ENCODE data around the gene CASS4. TPM values are rescaled to one million over a fixed set of nuclear protein-coding genes. Genes with fewer than 3 reads are reported as not detected.

Gene CASS4
- total RNA-seq, 1 experiment from 2014 or later: not detected

DNA sequence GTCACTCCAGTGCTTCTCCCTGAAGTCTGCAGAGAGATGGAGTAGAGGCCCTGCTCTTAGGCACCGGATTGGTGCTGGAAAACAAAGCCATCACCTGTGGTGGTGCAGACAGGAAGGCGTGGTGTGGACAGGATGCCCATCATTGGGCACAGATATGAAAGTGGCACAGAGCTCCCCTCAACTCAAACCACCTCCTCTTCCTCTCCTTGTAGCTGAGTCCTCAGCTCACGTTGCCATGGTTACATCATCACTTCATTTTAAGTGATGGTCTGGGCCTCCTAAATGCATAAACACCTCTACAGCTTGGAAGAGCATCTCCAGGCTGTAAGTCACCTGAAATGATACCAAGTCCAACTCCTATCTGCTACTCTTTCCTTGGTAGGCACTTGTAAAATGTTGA lies 48.4 kb downstream of the CASS4 start:
- DNase-seq (ENCODE audit: low read depth): no peak
- in situ Hi-C loops (cut with HindIII; ENCODE audit: low pct_unique_long_range_greater_than_20kb, low sequenced_read_pairs): no loop called here

DNA sequence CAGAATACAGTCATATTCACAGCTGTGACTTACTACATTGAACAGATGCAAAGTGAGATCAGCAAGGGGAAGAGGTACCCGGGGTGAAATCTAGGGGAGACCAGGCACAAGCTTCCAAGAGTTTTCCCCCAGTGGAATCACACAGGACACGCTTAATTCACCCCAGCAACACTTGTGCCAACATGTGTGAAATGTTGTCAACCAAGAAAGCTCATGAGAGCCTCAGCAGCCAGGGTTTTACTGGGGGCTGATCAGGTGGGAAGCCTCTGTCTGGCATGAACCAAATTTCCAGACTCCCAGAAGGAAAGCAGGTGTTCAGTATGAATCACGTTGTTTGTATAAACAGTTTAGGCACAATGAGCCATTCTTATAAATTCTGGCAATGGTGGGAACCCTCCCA lies 49.5 kb downstream of the CASS4 start:
- in situ Hi-C loops (cut with HindIII; ENCODE audit: low pct_unique_long_range_greater_than_20kb, low sequenced_read_pairs): no loop called here
- DNase-seq (ENCODE audit: low read depth): no peak

DNA sequence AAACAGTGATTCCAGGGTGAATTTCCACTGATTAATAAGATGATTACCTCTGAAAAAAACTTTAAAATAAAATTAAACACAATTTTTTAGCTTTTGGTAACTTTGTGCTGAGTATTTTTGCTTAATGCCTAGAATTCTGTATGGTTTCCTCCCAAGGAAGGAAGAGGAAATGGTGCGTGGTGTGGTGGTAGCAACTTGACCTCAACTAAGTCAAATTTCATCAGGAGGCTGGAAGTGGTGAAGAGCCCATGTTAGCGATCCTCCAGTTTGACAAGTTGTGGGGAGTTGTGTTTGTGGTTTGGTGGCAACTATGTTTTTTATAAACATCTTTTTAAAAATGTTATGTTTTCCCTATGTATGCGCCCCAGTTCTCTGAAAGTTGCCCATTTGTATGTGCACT lies 51.4 kb downstream of the CASS4 start:
- no peak for DNase-seq (ENCODE audit: low read depth)
- in situ Hi-C loops (cut with HindIII; ENCODE audit: low pct_unique_long_range_greater_than_20kb, low sequenced_read_pairs): no loop called here

DNA sequence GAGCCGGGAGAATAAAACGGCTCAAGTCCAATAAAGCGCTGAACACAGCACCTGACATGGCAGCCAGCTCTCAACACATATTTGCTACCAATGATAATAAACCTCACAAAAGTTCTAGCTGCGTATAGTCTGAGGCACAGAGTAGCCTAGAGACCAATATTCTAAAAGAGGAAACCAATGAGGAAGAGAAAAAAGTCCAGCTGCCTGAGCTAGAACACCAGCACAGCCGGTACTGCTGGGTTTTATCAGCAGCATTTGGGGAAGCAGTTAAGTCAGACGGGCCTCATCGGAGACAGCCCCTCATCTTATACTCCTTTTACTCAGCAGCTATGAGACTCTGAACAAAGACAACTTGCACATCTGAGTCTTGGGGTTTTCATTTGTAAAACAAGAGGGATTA lies 53.9 kb downstream of the CASS4 start:
- in situ Hi-C loops (cut with HindIII; ENCODE audit: low pct_unique_long_range_greater_than_20kb, low sequenced_read_pairs): no loop called here
- DNase-seq (ENCODE audit: low read depth): no peak

DNA sequence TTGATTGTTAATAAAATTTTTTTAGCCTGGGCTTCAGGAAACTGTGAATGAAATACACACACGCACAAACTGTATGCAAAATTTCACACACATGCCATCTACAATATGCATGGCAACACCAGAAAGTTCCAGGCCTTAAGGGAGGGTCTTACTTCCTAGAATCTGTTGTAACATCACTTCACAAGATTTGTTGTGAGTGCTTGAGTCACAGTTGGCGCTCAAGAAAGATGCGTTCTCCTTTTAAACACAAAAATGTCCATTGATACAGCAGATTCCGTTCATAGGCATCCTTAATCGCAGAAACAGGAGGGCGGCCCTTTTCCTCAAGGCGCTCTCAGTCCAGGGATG lies 55.9 kb downstream of the CASS4 start:
- in situ Hi-C loops (cut with HindIII; ENCODE audit: low pct_unique_long_range_greater_than_20kb, low sequenced_read_pairs): no loop called here
- DNase-seq (ENCODE audit: low read depth): no peak

DNA sequence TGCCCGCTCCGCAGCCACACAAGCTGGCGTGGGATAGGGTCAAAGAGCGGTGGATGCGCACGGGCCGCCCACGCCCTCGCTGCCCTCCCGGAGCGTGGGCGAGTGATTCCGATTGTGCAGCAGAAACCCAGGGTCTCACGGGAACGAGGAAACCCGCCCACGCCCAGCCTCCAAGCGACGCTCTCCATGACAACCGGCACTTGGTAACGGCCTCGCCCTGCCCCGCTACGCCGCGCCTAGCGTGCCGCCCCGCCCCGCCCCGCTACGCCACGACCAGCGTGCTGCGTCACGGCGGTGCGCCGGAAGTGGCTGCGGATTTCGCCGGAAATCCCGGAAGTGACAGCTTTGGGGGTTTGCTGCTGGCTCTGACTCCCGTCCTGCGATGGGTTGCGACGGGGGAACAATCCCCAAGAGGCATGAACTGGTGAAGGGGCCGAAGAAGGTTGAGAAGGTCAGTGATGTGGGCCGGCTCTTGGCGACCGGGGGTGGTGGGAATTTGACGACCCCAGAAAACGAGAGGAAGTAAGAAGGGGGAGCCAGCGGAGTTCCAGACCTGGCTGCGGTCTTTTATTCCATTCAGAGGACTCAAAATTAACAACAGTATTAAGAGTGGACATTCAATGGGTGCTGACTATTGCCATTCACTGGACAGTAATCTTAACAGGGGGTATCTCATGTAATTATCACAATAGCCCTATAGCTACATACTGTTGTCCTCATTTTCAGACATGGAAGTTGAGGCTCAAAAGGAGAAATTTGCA lies 56.4 kb downstream of the CASS4 start, which contains the start of gene RTF2:
TSS of gene RTF2 (plus strand) at position 312 of the 761 bp plus-strand sequence. CDS start at position 383, 71 bp downstream.
- in situ Hi-C loops (cut with HindIII; ENCODE audit: low pct_unique_long_range_greater_than_20kb, low sequenced_read_pairs): no loop called here
- DNase-seq (ENCODE audit: low read depth): peak; percentile 92

DNA sequence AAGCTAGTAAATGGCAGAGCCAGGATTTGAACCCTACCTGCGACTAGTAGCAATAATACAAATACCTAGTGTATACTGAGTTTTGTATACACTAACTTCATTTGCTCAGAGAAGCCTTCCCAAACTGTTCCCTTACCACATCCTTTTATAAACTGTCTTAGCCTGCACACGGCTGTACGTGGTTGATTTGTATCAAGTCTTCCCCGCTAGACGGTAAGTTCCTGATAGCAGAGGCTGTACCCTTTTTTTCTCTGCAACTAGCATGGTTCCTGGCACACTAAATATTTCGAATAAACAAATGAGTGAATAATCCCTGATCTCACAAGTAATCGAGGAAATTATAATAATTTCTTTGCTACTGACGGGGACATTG lies 57.0 kb downstream of the CASS4 start:
- no peak for DNase-seq (ENCODE audit: low read depth)
- in situ Hi-C loops (cut with HindIII; ENCODE audit: low pct_unique_long_range_greater_than_20kb, low sequenced_read_pairs): no loop called here

DNA sequence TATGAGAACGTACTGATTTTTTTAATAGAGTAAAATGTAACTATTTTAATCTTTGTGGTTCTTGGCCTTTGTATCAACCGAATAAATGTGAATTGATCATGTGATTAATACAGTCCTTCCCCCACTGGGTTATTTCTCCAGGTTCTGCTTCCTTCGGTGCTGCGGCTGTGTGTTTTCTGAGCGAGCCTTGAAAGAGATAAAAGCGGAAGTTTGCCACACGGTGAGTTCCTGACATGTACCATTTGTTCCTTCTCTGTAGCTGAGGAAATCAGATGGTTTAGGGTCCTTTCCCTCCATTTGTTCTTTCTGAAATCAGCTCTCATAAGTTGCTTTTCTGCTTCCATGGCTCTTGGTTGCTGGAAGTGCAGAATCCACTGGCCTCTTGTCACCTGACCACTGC lies 71.9 kb downstream of the CASS4 start:
- DNase-seq (ENCODE audit: low read depth): no peak
- in situ Hi-C loops (cut with HindIII; ENCODE audit: low pct_unique_long_range_greater_than_20kb, low sequenced_read_pairs): no loop called here

DNA sequence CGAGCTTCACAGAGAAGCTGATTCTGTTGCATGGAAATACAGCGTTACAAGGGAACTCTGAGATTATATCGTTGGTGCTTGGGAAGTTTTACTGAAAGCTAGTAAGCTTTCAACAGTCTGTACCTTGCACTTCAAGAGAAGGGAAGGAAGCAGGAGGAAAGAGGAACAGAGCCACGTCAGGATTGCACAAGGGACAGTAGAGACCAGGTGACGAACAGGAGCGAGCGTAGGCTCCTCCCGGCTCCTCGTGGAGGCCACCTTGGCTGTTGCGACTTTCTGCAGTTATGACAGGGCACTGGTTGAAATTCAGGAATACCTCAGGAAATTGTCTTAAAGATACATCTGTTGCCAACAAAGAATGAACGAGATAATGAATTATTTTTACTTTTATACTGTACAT lies 75.2 kb downstream of the CASS4 start:
- in situ Hi-C loops (cut with HindIII; ENCODE audit: low pct_unique_long_range_greater_than_20kb, low sequenced_read_pairs): no loop called here
- no peak for DNase-seq (ENCODE audit: low read depth)

DNA sequence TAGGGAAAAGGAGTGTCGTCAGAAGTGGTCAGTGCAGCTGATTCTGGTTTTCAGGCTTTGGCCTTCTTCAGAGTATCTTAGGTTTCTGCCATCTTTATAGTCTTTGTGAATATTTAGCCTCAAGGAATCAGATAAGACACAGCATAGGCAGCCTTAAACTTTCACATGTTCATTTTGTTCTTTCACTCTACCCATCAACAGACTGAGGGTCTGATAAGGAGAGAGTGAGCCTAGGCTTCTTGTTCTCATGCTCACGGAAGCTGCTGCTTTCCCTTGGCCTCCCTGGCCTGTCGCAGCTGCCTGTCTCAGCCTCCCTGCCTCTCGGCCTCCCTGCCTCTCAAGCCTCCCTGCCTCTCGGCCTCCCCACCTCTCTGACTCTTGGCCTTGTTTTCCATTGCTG lies 76.5 kb downstream of the CASS4 start:
- DNase-seq (ENCODE audit: low read depth): no peak
- in situ Hi-C loops (cut with HindIII; ENCODE audit: low pct_unique_long_range_greater_than_20kb, low sequenced_read_pairs): no loop called here

DNA sequence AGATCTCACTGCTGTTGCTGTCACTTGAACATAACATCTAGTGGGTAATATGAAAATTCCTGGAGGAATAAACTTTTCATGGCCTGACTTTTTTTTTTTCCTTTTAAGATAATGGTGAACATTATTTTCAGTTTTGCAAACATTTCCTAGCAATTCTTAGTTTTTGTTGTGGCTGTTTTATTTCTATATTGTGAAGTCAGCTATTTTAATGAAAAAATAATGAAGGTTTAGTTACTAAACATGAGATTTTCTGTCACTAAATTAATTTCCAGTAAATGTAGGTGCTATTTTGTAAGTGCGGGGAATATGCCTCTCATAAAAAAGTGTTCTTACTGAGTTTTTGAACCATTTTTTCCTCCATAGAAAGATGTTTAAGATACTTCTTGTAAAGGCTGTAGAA lies 89.1 kb downstream of the CASS4 start:
- no peak for DNase-seq (ENCODE audit: low read depth)
- in situ Hi-C loops (cut with HindIII; ENCODE audit: low pct_unique_long_range_greater_than_20kb, low sequenced_read_pairs): no loop called here

DNA sequence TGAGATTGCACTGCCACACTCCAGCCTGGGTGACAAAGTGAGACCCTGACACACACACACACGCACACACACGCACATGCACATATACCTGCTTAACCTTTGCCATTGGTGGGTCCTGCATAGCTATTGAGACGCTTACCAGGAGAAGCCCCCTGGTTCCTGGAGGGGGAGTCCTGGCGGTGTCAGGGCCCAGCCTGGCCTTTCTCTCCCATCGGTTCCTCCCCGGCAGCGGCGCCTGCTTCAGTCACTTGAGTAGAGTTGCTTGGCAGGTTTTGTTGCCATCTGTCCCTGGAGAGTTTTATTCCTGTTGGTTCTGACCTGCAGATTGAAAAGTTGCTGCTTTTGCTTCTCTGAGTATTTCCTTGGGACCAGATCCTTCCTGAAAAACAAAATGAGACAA lies 91.9 kb downstream of the CASS4 start:
- no peak for DNase-seq (ENCODE audit: low read depth)
- in situ Hi-C loops (cut with HindIII; ENCODE audit: low pct_unique_long_range_greater_than_20kb, low sequenced_read_pairs): no loop called here

DNA sequence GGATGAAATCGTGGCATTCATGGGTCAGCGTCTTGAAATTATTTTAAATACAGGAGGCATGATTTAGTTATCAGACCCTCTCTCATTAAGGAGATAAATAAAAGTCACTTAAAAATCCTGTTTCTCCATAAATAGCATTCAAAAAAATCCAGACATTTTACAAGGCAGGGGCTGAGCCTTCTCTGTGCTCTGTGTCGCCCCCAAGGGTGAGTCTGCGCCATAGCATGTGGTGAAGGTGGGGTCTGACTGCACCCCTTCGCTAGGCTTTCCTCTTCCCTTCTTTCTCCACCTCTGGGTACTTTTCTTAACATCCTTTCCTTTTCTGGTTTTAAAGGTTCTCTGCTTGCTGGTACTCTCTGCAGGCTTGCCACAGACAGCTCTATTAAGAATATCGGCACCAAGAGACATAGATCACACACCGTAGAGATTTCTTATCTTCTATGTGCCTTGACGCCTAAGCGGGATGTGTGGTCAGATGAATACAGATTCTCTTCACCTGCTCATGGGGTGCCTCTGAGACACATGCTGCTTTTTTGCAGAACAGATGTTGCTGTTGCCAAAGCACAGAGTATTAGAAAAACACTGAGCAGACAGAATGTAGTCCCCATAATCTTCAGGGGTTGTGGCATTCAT lies 92.4 kb downstream of the CASS4 start:
- in situ Hi-C loops (cut with HindIII; ENCODE audit: low pct_unique_long_range_greater_than_20kb, low sequenced_read_pairs): no loop called here
- DNase-seq (ENCODE audit: low read depth): no peak

DNA sequence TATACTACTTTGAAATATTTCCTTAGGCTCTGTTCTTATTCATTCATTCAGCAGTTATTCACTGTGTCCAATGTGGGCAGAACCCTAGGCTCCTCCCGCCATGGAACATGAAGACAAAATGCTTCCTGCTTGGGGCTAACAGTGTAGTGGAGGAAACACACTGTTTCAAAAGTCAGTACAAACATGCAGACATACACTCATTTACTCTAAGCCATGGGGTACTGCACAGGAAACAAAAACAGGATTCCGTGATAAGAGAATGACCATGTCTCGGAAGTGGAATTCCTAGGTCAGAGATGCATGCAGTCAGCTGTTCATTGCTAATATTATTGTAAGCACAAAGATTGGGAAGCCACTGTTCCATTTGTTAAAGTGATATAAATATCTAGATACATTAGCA lies 94.0 kb downstream of the CASS4 start:
- in situ Hi-C loops (cut with HindIII; ENCODE audit: low pct_unique_long_range_greater_than_20kb, low sequenced_read_pairs): no loop called here
- DNase-seq (ENCODE audit: low read depth): no peak

Other genes starting within 250 kb of the CASS4 start
- not detected in 2 replicates for gene MC3R, start 163.5 kb upstream of the CASS4 start, total RNA-seq (2014; rRNA removed; shearing (Covaris generic); ENCODE audit: low replicate concordance)
- gene FAM210B, start 53.3 kb upstream of the CASS4 start, total RNA-seq (2014; rRNA removed; shearing (Covaris generic); ENCODE audit: low replicate concordance): 3.2 and 12.8 TPM in 2 replicates
- gene AURKA, start 20.0 kb upstream of the CASS4 start, total RNA-seq (2014; rRNA removed; shearing (Covaris generic); ENCODE audit: low replicate concordance): 74.5 and 95.5 TPM in 2 replicates
- 42.7 and 61.1 TPM in 2 replicates for gene CSTF1, start 19.6 kb upstream of the CASS4 start, total RNA-seq (2014; rRNA removed; shearing (Covaris generic); ENCODE audit: low replicate concordance)
- 127 and 151 TPM in 2 replicates for gene RTF2, start 56.4 kb downstream of the CASS4 start, total RNA-seq (2014; rRNA removed; shearing (Covaris generic); ENCODE audit: low replicate concordance)
- gene FAM209A, start 112.5 kb downstream of the CASS4 start, total RNA-seq (2014; rRNA removed; shearing (Covaris generic); ENCODE audit: low replicate concordance): not detected in 2 replicates
- gene FAM209B, start 121.0 kb downstream of the CASS4 start, total RNA-seq (2014; rRNA removed; shearing (Covaris generic); ENCODE audit: low replicate concordance): not detected in 2 replicates
- 7.6 and 13.0 TPM in 2 replicates for gene TFAP2C, start 217.0 kb downstream of the CASS4 start, total RNA-seq (2014; rRNA removed; shearing (Covaris generic); ENCODE audit: low replicate concordance)

Measured in Caki2 (cell line).